COR-L47 (cell line): ENCODE data around the gene TMEM253.

Experiments
- DNase-seq: peaks from one replicate; lab custom pipeline; 2025; lab: John Stamatoyannopoulos, UW

TMEM253 gene

GRCh38 chr14:21104448-21105060 lies 3.7 kb downstream of the TMEM253 start:
- peak; percentile 84 for DNase-seq

- DNase-seq = no peak
Observed at GRCh38 chr14:21105095-21105494, 4.2 kb downstream of the TMEM253 start.

- DNase-seq = no peak
Observed at GRCh38 chr14:21106176-21106497, 5.3 kb downstream of the TMEM253 start.

GRCh38 chr14:21106498-21107282 lies 5.8 kb downstream of the TMEM253 start:
- peak; percentile 66 for DNase-seq

- no peak for DNase-seq
Observed at GRCh38 chr14:21107283-21107800, 6.5 kb downstream of the TMEM253 start.

- DNase-seq = no peak
Observed at GRCh38 chr14:21108791-21109190, 7.9 kb downstream of the TMEM253 start.

- DNase-seq = no peak
Observed at GRCh38 chr14:21109377-21110138, 8.7 kb downstream of the TMEM253 start.

- no peak for DNase-seq
Observed at GRCh38 chr14:21112255-21112654, 11.4 kb downstream of the TMEM253 start.

GRCh38 chr14:21113369-21113768 lies 12.5 kb downstream of the TMEM253 start:
- DNase-seq = no peak

GRCh38 chr14:21118933-21119332 lies 18.1 kb downstream of the TMEM253 start:
- DNase-seq = no peak

GRCh38 chr14:21120686-21121085 lies 19.8 kb downstream of the TMEM253 start:
- DNase-seq = no peak

- no peak for DNase-seq
Observed at GRCh38 chr14:21121122-21121521, 20.3 kb downstream of the TMEM253 start.

- DNase-seq = no peak
Observed at GRCh38 chr14:21123429-21123828, 22.6 kb downstream of the TMEM253 start.

GRCh38 chr14:21133901-21134300 lies 33.0 kb downstream of the TMEM253 start:
- DNase-seq = no peak

- no peak for DNase-seq
Observed at GRCh38 chr14:21136024-21136423, 35.2 kb downstream of the TMEM253 start.

GRCh38 chr14:21142357-21142756 lies 41.5 kb downstream of the TMEM253 start:
- no peak for DNase-seq

GRCh38 chr14:21145437-21145836 lies 44.6 kb downstream of the TMEM253 start:
- no peak for DNase-seq

- DNase-seq = no peak
Observed at GRCh38 chr14:21149641-21150367, 48.9 kb downstream of the TMEM253 start.
